A673 (cell line): Measurements from ENCODE around the gene B4GALNT3. TPM values are rescaled to one million over a fixed set of nuclear protein-coding genes. Genes with fewer than 3 reads are reported as not detected.

ENCODE experiments used
- BruUV-seq: library from RNA; stranded (reverse); fragments of 400-500 nt; replicated peaks from 2 replicates; lab custom pipeline; 2021; lab: Mats Ljungman, UMichigan
- CTCF ChIA-PET: fragments of 300-600 bp; sonication (Branson Sonifier 250); formaldehyde crosslinking; loops from one replicate; lab custom pipeline; 2022; ENCODE audit warnings: antibody characterized with exemption; lab: Charles Lee
- POLR2A ChIA-PET: fragments of 300-600 bp; sonication (Branson Sonifier 250); formaldehyde crosslinking; loops from one replicate; lab custom pipeline; 2022; ENCODE audit warnings: antibody characterized with exemption; ENCODE audit not compliant: low non-redundant PET; lab: Charles Lee
- DNase-seq: peaks from one replicate; pipeline ENCODE4 v3.0.0-alpha.2; 2015; ENCODE audit warnings: low spot score
- H3K27ac ChIP-seq: fragments of 200-600 bp; sonication (generic); 2 replicates; pipeline ENCODE4 v1.5.1; 2016; ENCODE audit warnings: mixed run types, low read depth, mild to moderate bottlenecking, mixed read lengths, antibody characterized with exemption, low read length; ENCODE audit not compliant: poor library complexity, severe bottlenecking
- H3K27me3 ChIP-seq: fragments of 200-600 bp; sonication (generic); replicated peaks from 2 replicates; pipeline ENCODE4 v1.6.1; 2017; ENCODE audit warnings: mixed run types, low read depth, mild to moderate bottlenecking, mixed read lengths, antibody characterized with exemption, low read length; ENCODE audit not compliant: insufficient read depth, poor library complexity
- H3K36me3 ChIP-seq: fragments of 200-600 bp; sonication (generic); 2 replicates; pipeline ENCODE4 v1.6.1; 2016; ENCODE audit warnings: mixed run types, mild to moderate bottlenecking, mixed read lengths, antibody characterized with exemption, low read length; ENCODE audit not compliant: insufficient read depth, poor library complexity, severe bottlenecking
- H3K4me1 ChIP-seq: fragments of 200-600 bp; sonication (generic); 2 replicates; pipeline ENCODE4 v1.6.1; 2017; ENCODE audit warnings: mixed run types, mild to moderate bottlenecking, mixed read lengths, antibody characterized with exemption, low read length; ENCODE audit not compliant: insufficient read depth, poor library complexity, severe bottlenecking
- H3K4me3 ChIP-seq: fragments of 200-600 bp; sonication (generic); 2 replicates; pipeline ENCODE4 v1.5.1; 2016; ENCODE audit warnings: low read depth, mixed run types, mild to moderate bottlenecking, mixed read lengths, low read length; ENCODE audit not compliant: poor library complexity, severe bottlenecking
- H3K9me3 ChIP-seq: fragments of 200-600 bp; sonication (generic); 2 replicates; pipeline ENCODE4 v1.6.1; 2016; ENCODE audit warnings: mixed run types, low read depth, mild to moderate bottlenecking, mixed read lengths, antibody characterized with exemption, low read length; ENCODE audit not compliant: poor library complexity, severe bottlenecking
- CTCF ChIP-seq: fragments of 300-800, 200-600 bp; sonication (generic); conservative IDR thresholded peaks from 2 replicates; pipeline ENCODE4 v1.5.1; 2017; ENCODE audit warnings: low read depth, mild to moderate bottlenecking, antibody characterized with exemption, low read length, moderate library complexity, mixed read lengths
- EZH2 ChIP-seq: fragments of 200-600 bp; sonication (generic); IDR thresholded peaks from 2 replicates; pipeline ENCODE4 v1.6.1; 2017; ENCODE audit warnings: borderline replicate concordance, low read depth, mild to moderate bottlenecking, mixed read lengths, antibody characterized with exemption, low read length; ENCODE audit not compliant: poor library complexity, severe bottlenecking
- intact Hi-C: fragments of 100-400 bp; cut with micrococcal nuclease; formaldehyde crosslinking; loops from one replicate; pipeline ENCODE4 v1.10.0; 2022; ENCODE audit not compliant: unreplicated experiment
- total RNA-seq: library from RNA; stranded (reverse); gene quantifications from 2 replicates; pipeline ENCODE4 v1.2.3, GENCODE V29; 2021

Gene B4GALNT3
- total RNA-seq, 1 experiment from 2014 or later, result 19.4 TPM

- no peak overlapping the region for H3K27ac ChIP-seq
- POLR2A ChIA-PET, result no interaction called here
- CTCF ChIA-PET, result interaction anchor here (0.5 kb wide), 1 partner anchor 543 kb away, joined by 3 read pairs; no protein-coding TSS in a partner anchor
Observed at GRCh38 chr12:592024-592505, 132.3 kb downstream of the B4GALNT3 start.

GRCh38 chr12:593396-594270 lies 133.9 kb downstream of the B4GALNT3 start:
- ChIA-PET CTCF (interaction anchor here (0.7 kb wide), 1 partner anchor 14 kb away, joined by 4 read pairs; no protein-coding TSS in a partner anchor), POLR2A (no interaction called here)
- H3K27me3 ChIP-seq, result peaks cover 7% of the 10 kb centered on the region
- no TSS peak for BruUV-seq
- intact Hi-C loops, result no loop called here
- no peaks in the 10 kb centered on the region for H3K9me3 ChIP-seq
- no peaks in the 10 kb centered on the region for H3K4me1 ChIP-seq
- no peak for DNase-seq
- TF ChIP-seq EZH2, result no peak
- no peak for TF ChIP-seq CTCF
- H3K4me3 ChIP-seq, result no peak overlapping the region
- no peak overlapping the region for H3K27ac ChIP-seq
- H3K36me3 ChIP-seq, result no peaks in the 10 kb centered on the region

More at GRCh38 chr12:592024-592505, 132.3 kb downstream of the B4GALNT3 start:
- Histone ChIP-seq H3K4me3 (no peak overlapping the region), H3K27me3 (peaks cover 7% of the 10 kb centered on the region), H3K9me3 (no peaks in the 10 kb centered on the region), H3K4me1 (no peaks in the 10 kb centered on the region), H3K36me3 (no peaks in the 10 kb centered on the region)
- TF ChIP-seq EZH2 (no peak), CTCF (no peak)
- DNase-seq, result no peak
- no TSS peak for BruUV-seq
- intact Hi-C loops, result no loop called here

GRCh38 chr12:597926-598568 lies 138.3 kb downstream of the B4GALNT3 start:
- H3K4me3 ChIP-seq, result no peak overlapping the region
- H3K36me3 ChIP-seq, result no peaks in the 10 kb centered on the region
- intact Hi-C loops, result no loop called here
- no TSS peak for BruUV-seq
- ChIA-PET POLR2A (no interaction called here), CTCF (interaction anchor here (0.6 to 0.7 kb wide), 2 partner anchors 16 to 22 kb away, joined by 3 to 5 read pairs; no protein-coding TSS in a partner anchor)
- H3K9me3 ChIP-seq, result no peaks in the 10 kb centered on the region
- no peak overlapping the region for H3K27ac ChIP-seq
- peak; percentile 18 for DNase-seq
- TF ChIP-seq CTCF (no peak), EZH2 (no peak)
- H3K4me1 ChIP-seq, result no peaks in the 10 kb centered on the region
- peaks cover 7% of the 10 kb centered on the region for H3K27me3 ChIP-seq
